ENCODE measurements around the gene TPST1. TPM values are rescaled to one million over a fixed set of nuclear protein-coding genes. Genes with fewer than 3 reads are reported as not detected.
"Not testable (repeated sequence)": the region's sequence is repeated elsewhere in the genome, so short reads cannot be mapped to it uniquely, and the experiment has no call there.

The TPST1 gene
- total RNA-seq, 4 donors from 2014 or later = 9.6 to 22.4 (median 14.4) TPM

GRCh38 chr7:66213637-66214036 is 8.5 kb downstream of the TPST1 start:
- intact Hi-C loops (cut with DNase I) = no loop called here
- Histone ChIP-seq H3K27me3 (no peaks in the 10 kb centered on the region), H3K4me3 (no peak overlapping the region), H3K9me3 (no peaks in the 10 kb centered on the region), H3K27ac (replicated peaks in 1 of 4) (no peak overlapping the region), H3K36me3 (no peaks in the 10 kb centered on the region), H3K4me1 (no peaks in the 10 kb centered on the region)
- DNase-seq (ENCODE audit: extremely low spot score) = no peak
- TF ChIP-seq POLR2A (IDR thresholded peaks at IDR 0.05; ENCODE audit: low read depth) = no peak
- no peak for TF ChIP-seq CTCF (IDR thresholded peaks at IDR 0.05)
- no peak for TF ChIP-seq EP300 (IDR thresholded peaks at IDR 0.05)
- no peak for TF ChIP-seq POLR2AphosphoS5 (IDR thresholded peaks at IDR 0.05)
- WGBS = 91% methylated on average over 6 of the region's 6 CpGs

GRCh38 chr7:66216687-66217086 is 11.6 kb downstream of the TPST1 start:
- intact Hi-C loops (cut with DNase I) = no loop called here
- DNase-seq (ENCODE audit: extremely low spot score) = no peak
- WGBS = 87% methylated on average over 4 of the region's 4 CpGs
- Histone ChIP-seq H3K4me3 (no peak overlapping the region), H3K9me3 (no peaks in the 10 kb centered on the region), H3K36me3 (no peaks in the 10 kb centered on the region), H3K27me3 (no peaks in the 10 kb centered on the region), H3K4me1 (no peaks in the 10 kb centered on the region), H3K27ac (replicated peaks in 1 of 4) (no peak overlapping the region)
- TF ChIP-seq POLR2AphosphoS5 (IDR thresholded peaks at IDR 0.05) = no peak
- no peak for TF ChIP-seq EP300 (IDR thresholded peaks at IDR 0.05)
- no peak for TF ChIP-seq CTCF (IDR thresholded peaks at IDR 0.05)
- no peak for TF ChIP-seq POLR2A (IDR thresholded peaks at IDR 0.05; ENCODE audit: low read depth)

- Histone ChIP-seq H3K4me3 (no peak overlapping the region), H3K27me3 (no peaks in the 10 kb centered on the region), H3K9me3 (no peaks in the 10 kb centered on the region), H3K27ac (replicated peaks in 1 of 4) (no peak overlapping the region), H3K36me3 (no peaks in the 10 kb centered on the region), H3K4me1 (no peaks in the 10 kb centered on the region)
- intact Hi-C loops (cut with DNase I) = no loop called here
- DNase-seq (ENCODE audit: extremely low spot score) = no peak
- TF ChIP-seq POLR2A (IDR thresholded peaks at IDR 0.05; ENCODE audit: low read depth) (no peak), CTCF (IDR thresholded peaks at IDR 0.05) (no peak), EP300 (IDR thresholded peaks at IDR 0.05) (no peak), POLR2AphosphoS5 (IDR thresholded peaks at IDR 0.05) (no peak)
- WGBS = 84% methylated on average over 1 of the region's 1 CpG
Measured at GRCh38 chr7:66219805-66220204, 14.7 kb downstream of the TPST1 start.

- H3K36me3 ChIP-seq = no peaks in the 10 kb centered on the region
- no peak overlapping the region for H3K4me3 ChIP-seq
- intact Hi-C loops (cut with DNase I) = no loop called here
- 86% methylated on average over 3 of the region's 3 CpGs for WGBS
- TF ChIP-seq CTCF (IDR thresholded peaks at IDR 0.05) (no peak), POLR2A (IDR thresholded peaks at IDR 0.05; ENCODE audit: low read depth) (no peak), EP300 (IDR thresholded peaks at IDR 0.05) (no peak), POLR2AphosphoS5 (IDR thresholded peaks at IDR 0.05) (no peak)
- H3K4me1 ChIP-seq = no peaks in the 10 kb centered on the region
- H3K27me3 ChIP-seq = no peaks in the 10 kb centered on the region
- H3K27ac ChIP-seq (replicated peaks in 1 of 4) = no peak overlapping the region
- no peak for DNase-seq (ENCODE audit: extremely low spot score)
- H3K9me3 ChIP-seq = no peaks in the 10 kb centered on the region
Measured at GRCh38 chr7:66221442-66221841, 16.3 kb downstream of the TPST1 start.

GRCh38 chr7:66227808-66228207 is 22.7 kb downstream of the TPST1 start:
- H3K36me3 ChIP-seq = peaks cover 0 to 4% (median 0%) of the 10 kb centered on the region in 4 donors
- DNase-seq (ENCODE audit: extremely low spot score) = no peak
- no peak overlapping the region for H3K27ac ChIP-seq (replicated peaks in 1 of 4)
- no peaks in the 10 kb centered on the region for H3K9me3 ChIP-seq
- TF ChIP-seq EP300 (IDR thresholded peaks at IDR 0.05) (no peak), CTCF (IDR thresholded peaks at IDR 0.05) (no peak), POLR2A (IDR thresholded peaks at IDR 0.05; ENCODE audit: low read depth) (no peak), POLR2AphosphoS5 (IDR thresholded peaks at IDR 0.05) (no peak)
- intact Hi-C loops (cut with DNase I) = no loop called here
- 97% methylated on average over 1 of the region's 1 CpG for WGBS
- no peaks in the 10 kb centered on the region for H3K27me3 ChIP-seq
- H3K4me3 ChIP-seq = no peak overlapping the region
- no peaks in the 10 kb centered on the region for H3K4me1 ChIP-seq

- H3K4me1 ChIP-seq; H3K9me3 ChIP-seq; DNase-seq (ENCODE audit: extremely low spot score); intact Hi-C loops (cut with DNase I); H3K27ac ChIP-seq (replicated peaks in 1 of 4); H3K27me3 ChIP-seq; H3K4me3 ChIP-seq; H3K36me3 ChIP-seq: not testable (repeated sequence)
- 96% methylated on average over 17 of the region's 24 CpGs for WGBS
Measured at GRCh38 chr7:66231326-66232216, 26.4 kb downstream of the TPST1 start.
